ENCODE data around the gene NPAS4.

GRCh38 chr11:66437979-66438503 lies 17.2 kb downstream of the NPAS4 start:
- TF ChIP-seq CTCF (IDR thresholded peaks at IDR 0.05; ENCODE audit: insufficient read depth, low read length, poor library complexity, severe bottlenecking) (no peak), EZH2phosphoT487 (conservative IDR thresholded peaks at IDR 0.05; ENCODE audit: low read length) (no peak)
